ENCODE results near the gene PIK3R5. TPM values are rescaled to one million over a fixed set of nuclear protein-coding genes. Genes with fewer than 3 reads are reported as not detected.

PIK3R5 gene
- total RNA-seq, 2 experiments from 2014 or later = 0.76 to 1.5 TPM

DNA sequence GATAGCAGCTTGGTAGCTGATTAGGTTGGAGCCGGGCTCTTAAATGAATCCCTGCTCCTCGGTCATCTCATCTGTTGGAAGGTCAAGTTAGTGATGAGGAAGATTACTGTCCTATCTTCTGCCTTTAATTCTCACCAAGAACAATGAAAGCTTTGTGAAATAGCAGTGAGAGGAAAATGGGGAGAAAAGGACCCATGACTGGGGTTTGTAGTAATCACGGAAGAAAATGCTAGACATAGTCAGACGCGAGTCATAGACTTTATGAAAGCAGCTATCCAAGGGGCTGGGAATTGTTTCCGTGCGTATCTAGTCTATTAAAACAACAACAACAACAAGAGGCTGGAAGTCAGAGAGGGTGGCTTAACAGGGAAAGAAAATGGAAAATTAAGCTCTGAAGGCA, 18.3 kb downstream of the PIK3R5 start:
- ChIA-PET CTCF (ENCODE audit: unreplicated experiment) (no interaction called here), POLR2A (interaction anchor here (0.7 kb wide), 1 partner anchor 605 kb away, joined by 4 read pairs; no protein-coding TSS in a partner anchor)
- no peak overlapping the region for H3K4me2 ChIP-seq (ENCODE audit: low read length)
- no peaks in the 10 kb centered on the region for H3K79me2 ChIP-seq (ENCODE audit: insufficient read depth, low read depth, low read length)
- no peaks in the 10 kb centered on the region for H3K9me3 ChIP-seq (ENCODE audit: low read length)
- H3K4me3 ChIP-seq (ENCODE audit: low read depth, low read length, poor library complexity, severe bottlenecking) = no peak overlapping the region
- H3K36me3 ChIP-seq (ENCODE audit: insufficient read depth, low read length) = no peaks in the 10 kb centered on the region
- no peaks in the 10 kb centered on the region for H3K4me1 ChIP-seq (ENCODE audit: insufficient read depth, low read length, poor library complexity, severe bottlenecking)
- intact Hi-C loops (cut with micrococcal nuclease; ENCODE audit: unreplicated experiment) = no loop called here
- DNase-seq (ENCODE audit: low spot score) = no peak
- BruUV-seq (replicated peaks) = no TSS peak
- no peak overlapping the region for H2AFZ ChIP-seq (ENCODE audit: low read length)
- H3K9me2 ChIP-seq (ENCODE audit: insufficient read depth, low read length) = no peaks in the 10 kb centered on the region
- no peak overlapping the region for H3K27ac ChIP-seq (ENCODE audit: low read depth, low read length, poor library complexity, severe bottlenecking)
- TF ChIP-seq, protein P1, sequence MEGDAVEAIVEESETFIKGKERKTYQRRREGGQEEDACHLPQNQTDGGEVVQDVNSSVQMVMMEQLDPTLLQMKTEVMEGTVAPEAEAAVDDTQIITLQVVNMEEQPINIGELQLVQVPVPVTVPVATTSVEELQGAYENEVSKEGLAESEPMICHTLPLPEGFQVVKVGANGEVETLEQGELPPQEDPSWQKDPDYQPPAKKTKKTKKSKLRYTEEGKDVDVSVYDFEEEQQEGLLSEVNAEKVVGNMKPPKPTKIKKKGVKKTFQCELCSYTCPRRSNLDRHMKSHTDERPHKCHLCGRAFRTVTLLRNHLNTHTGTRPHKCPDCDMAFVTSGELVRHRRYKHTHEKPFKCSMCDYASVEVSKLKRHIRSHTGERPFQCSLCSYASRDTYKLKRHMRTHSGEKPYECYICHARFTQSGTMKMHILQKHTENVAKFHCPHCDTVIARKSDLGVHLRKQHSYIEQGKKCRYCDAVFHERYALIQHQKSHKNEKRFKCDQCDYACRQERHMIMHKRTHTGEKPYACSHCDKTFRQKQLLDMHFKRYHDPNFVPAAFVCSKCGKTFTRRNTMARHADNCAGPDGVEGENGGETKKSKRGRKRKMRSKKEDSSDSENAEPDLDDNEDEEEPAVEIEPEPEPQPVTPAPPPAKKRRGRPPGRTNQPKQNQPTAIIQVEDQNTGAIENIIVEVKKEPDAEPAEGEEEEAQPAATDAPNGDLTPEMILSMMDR (conservative IDR thresholded peaks at IDR 0.05; ENCODE audit: low read length) = no peak
- no peak for TF ChIP-seq EZH2phosphoT487 (IDR thresholded peaks at IDR 0.05; ENCODE audit: borderline replicate concordance, low read depth, low read length)
- H4K20me1 ChIP-seq (ENCODE audit: insufficient read depth, low read length) = no peaks in the 10 kb centered on the region

DNA sequence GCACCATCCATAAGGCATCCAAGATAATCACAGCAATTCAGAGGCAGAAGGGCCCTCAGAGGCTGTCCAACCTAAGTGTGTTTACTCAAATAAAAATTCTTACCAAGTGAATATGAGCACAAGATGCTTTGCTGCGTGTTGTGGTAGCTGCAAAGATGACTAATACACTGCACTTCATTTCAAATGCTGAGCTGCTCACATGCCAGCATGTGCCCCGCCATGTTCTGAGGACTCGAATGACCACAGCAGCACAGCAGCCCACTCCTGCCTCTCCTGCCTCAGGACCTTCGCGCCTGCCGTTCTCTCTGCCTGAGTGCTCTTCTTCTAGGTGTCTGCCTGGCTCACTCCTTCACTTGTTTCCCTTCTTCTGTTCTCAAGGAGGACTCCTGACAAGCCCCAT, 19.0 kb downstream of the PIK3R5 start:
- no peaks in the 10 kb centered on the region for H3K9me3 ChIP-seq (ENCODE audit: low read length)
- no peaks in the 10 kb centered on the region for H3K4me1 ChIP-seq (ENCODE audit: insufficient read depth, low read length, poor library complexity, severe bottlenecking)
- no peak for TF ChIP-seq EZH2phosphoT487 (IDR thresholded peaks at IDR 0.05; ENCODE audit: borderline replicate concordance, low read depth, low read length)
- TF ChIP-seq, protein P1 (conservative IDR thresholded peaks at IDR 0.05; ENCODE audit: low read length) = no peak
- intact Hi-C loops (cut with micrococcal nuclease; ENCODE audit: unreplicated experiment) = no loop called here
- H3K4me2 ChIP-seq (ENCODE audit: low read length) = no peak overlapping the region
- no peaks in the 10 kb centered on the region for H3K36me3 ChIP-seq (ENCODE audit: insufficient read depth, low read length)
- H3K79me2 ChIP-seq (ENCODE audit: insufficient read depth, low read depth, low read length) = no peaks in the 10 kb centered on the region
- no peaks in the 10 kb centered on the region for H3K9me2 ChIP-seq (ENCODE audit: insufficient read depth, low read length)
- ChIA-PET CTCF (ENCODE audit: unreplicated experiment) (no interaction called here), POLR2A (no interaction called here)
- BruUV-seq (replicated peaks) = no TSS peak
- H3K4me3 ChIP-seq (ENCODE audit: low read depth, low read length, poor library complexity, severe bottlenecking) = no peak overlapping the region
- no peak overlapping the region for H2AFZ ChIP-seq (ENCODE audit: low read length)
- H4K20me1 ChIP-seq (ENCODE audit: insufficient read depth, low read length) = no peaks in the 10 kb centered on the region
- H3K27ac ChIP-seq (ENCODE audit: low read depth, low read length, poor library complexity, severe bottlenecking) = no peak overlapping the region
- no peak for DNase-seq (ENCODE audit: low spot score)

DNA sequence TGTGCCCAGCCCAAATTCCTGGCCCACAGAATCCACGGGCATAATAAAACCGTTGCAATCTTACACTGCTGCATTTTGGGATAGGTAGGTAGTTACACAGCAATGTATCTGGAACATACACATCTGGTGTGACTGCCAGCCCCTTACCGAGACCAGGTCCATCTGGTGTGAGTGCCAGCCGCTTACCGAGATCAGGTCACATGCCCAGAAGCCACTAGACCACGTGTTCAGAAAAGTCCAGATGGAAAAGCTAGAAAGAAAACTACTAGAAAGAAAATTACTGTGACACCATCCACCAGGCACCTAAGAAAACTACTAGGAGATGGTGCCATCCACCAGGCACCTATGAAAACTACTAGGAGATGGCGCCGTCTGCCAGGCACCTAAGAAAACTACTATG, 19.4 kb downstream of the PIK3R5 start:
- no peak for DNase-seq (ENCODE audit: low spot score)
- Histone ChIP-seq H3K4me1 (ENCODE audit: insufficient read depth, low read length, poor library complexity, severe bottlenecking) (no peaks in the 10 kb centered on the region), H3K4me3 (ENCODE audit: low read depth, low read length, poor library complexity, severe bottlenecking) (no peak overlapping the region), H4K20me1 (ENCODE audit: insufficient read depth, low read length) (no peaks in the 10 kb centered on the region), H3K9me2 (ENCODE audit: insufficient read depth, low read length) (no peaks in the 10 kb centered on the region), H3K79me2 (ENCODE audit: insufficient read depth, low read depth, low read length) (no peaks in the 10 kb centered on the region), H2AFZ (ENCODE audit: low read length) (no peak overlapping the region), H3K4me2 (ENCODE audit: low read length) (no peak overlapping the region), H3K9me3 (ENCODE audit: low read length) (no peaks in the 10 kb centered on the region), H3K27ac (ENCODE audit: low read depth, low read length, poor library complexity, severe bottlenecking) (no peak overlapping the region), H3K36me3 (ENCODE audit: insufficient read depth, low read length) (no peaks in the 10 kb centered on the region)
- no TSS peak for BruUV-seq (replicated peaks)
- POLR2A ChIA-PET = no interaction called here
- intact Hi-C loops (cut with micrococcal nuclease; ENCODE audit: unreplicated experiment) = no loop called here
- CTCF ChIA-PET (ENCODE audit: unreplicated experiment) = no interaction called here
- TF ChIP-seq EZH2phosphoT487 (IDR thresholded peaks at IDR 0.05; ENCODE audit: borderline replicate concordance, low read depth, low read length) = no peak
- TF ChIP-seq, protein P1 (conservative IDR thresholded peaks at IDR 0.05; ENCODE audit: low read length) = no peak

Measured in OCI-LY7 (cell line).